ENCODE results near the gene ALDH3B1.

GRCh38 chr11:68033708-68034045 is 23.6 kb downstream of the ALDH3B1 start:
- TF ChIP-seq CTCF (IDR thresholded peaks at IDR 0.05; ENCODE audit: low read depth, low read length) = no peak
- TF ChIP-seq EZH2phosphoT487 (IDR thresholded peaks at IDR 0.05; ENCODE audit: low read depth) = no peak
